Measurements from ENCODE around the gene MAP4K2. TPM values are rescaled to one million over a fixed set of nuclear protein-coding genes. Genes with fewer than 3 reads are reported as not detected.

Gene MAP4K2
- total RNA-seq, 1 experiment from 2014 or later, result 24.7 TPM

- Mint-ChIP-seq H3K4me1 (peaks cover 40 to 42% of the 10 kb centered on the region in 2 experiments), H3K36me3 (ENCODE audit: insufficient read depth in 1 of 3, low read depth in 3 of 3) (peaks cover 0 to 6% (median 0%) of the 10 kb centered on the region in 3 experiments; a peak in 1 of 7 replicates), H3K27ac (no peak within 1 kb of the TSS), H3K9me3 (no peaks in the 10 kb centered on the region), H3K27me3 (ENCODE audit: low read depth) (peaks cover 57% of the 10 kb centered on the region), H3K4me3 (peak within 1 kb of the TSS; percentile 66 to 80)
- Histone ChIP-seq H3K9ac (ENCODE audit: extremely low read depth, insufficient read length, low read length) (no peak within 1 kb of the TSS), H3K27me3 (ENCODE audit: insufficient read depth, low read length) (peaks cover 1% of the 10 kb centered on the region; the same call in 1 of the 2 replicates), H3K79me1 (ENCODE audit: insufficient read depth, low read depth, low read length, poor library complexity, severe bottlenecking) (no peaks in the 10 kb centered on the region), H3K23me2 (ENCODE audit: insufficient read length, low read depth, low read length, poor library complexity, severe bottlenecking) (peaks cover 43% of the 10 kb centered on the region), H2BK20ac (ENCODE audit: low read depth, low read length, poor library complexity, severe bottlenecking) (no peak within 1 kb of the TSS), H4K91ac (ENCODE audit: insufficient read length, low read depth, low read length) (no peak within 1 kb of the TSS), H3K27ac (ENCODE audit: insufficient read length, low read depth, low read length) (no peak within 1 kb of the TSS), H2BK120ac (ENCODE audit: low read depth, low read length, poor library complexity, severe bottlenecking) (no peak within 1 kb of the TSS), H3K79me2 (ENCODE audit: insufficient read depth, low read length) (no peaks in the 10 kb centered on the region), H3K18ac (ENCODE audit: insufficient read length, low read depth, low read length) (peak within 1 kb of the TSS; percentile 13), H3K23ac (ENCODE audit: insufficient read length, low read depth, low read length) (no peak within 1 kb of the TSS), H3K56ac (ENCODE audit: insufficient read length, low read depth, low read length) (no peak within 1 kb of the TSS), H4K20me1 (ENCODE audit: control insufficient read depth, insufficient read depth, insufficient read length) (no peaks in the 10 kb centered on the region), H4K5ac (ENCODE audit: insufficient read length, low read depth, low read length) (no peak within 1 kb of the TSS), H2BK12ac (ENCODE audit: insufficient read length, low read depth, low read length) (no peak within 1 kb of the TSS), H3K4ac (ENCODE audit: low read depth, low read length) (no peak within 1 kb of the TSS), H2BK15ac (ENCODE audit: low read depth, low read length) (no peak within 1 kb of the TSS), H3K14ac (ENCODE audit: insufficient read depth, low read length) (no peak within 1 kb of the TSS; the same call in 1 of the 2 replicates), H2BK5ac (ENCODE audit: insufficient read length, low read length) (no peak within 1 kb of the TSS), H3T11ph (ENCODE audit: low read length) (no peak within 1 kb of the TSS), H4K8ac (replicated peaks; ENCODE audit: insufficient read length, low read depth, low read length) (no peak within 1 kb of the TSS), H2AFZ (ENCODE audit: low read length) (no peak within 1 kb of the TSS), H3K4me2 (ENCODE audit: insufficient read depth, insufficient read length, low read length) (peak within 1 kb of the TSS; percentile 91), H2AK5ac (ENCODE audit: insufficient read length, low read length) (no peak within 1 kb of the TSS), H3K9me3 (ENCODE audit: control insufficient read depth, low read depth, low read length) (no peaks in the 10 kb centered on the region), H3K4me1 (ENCODE audit: insufficient read depth, low read length) (no peaks in the 10 kb centered on the region; the same call in 1 of the 2 replicates)
- DNase-seq, result peak; percentile 85
- no CpG with 5 or more reads among the region's 57 CpGs for WGBS (ENCODE audit: extremely low coverage, insufficient read length, low lambda C conversion rate)
- TF ChIP-seq, protein P1, sequence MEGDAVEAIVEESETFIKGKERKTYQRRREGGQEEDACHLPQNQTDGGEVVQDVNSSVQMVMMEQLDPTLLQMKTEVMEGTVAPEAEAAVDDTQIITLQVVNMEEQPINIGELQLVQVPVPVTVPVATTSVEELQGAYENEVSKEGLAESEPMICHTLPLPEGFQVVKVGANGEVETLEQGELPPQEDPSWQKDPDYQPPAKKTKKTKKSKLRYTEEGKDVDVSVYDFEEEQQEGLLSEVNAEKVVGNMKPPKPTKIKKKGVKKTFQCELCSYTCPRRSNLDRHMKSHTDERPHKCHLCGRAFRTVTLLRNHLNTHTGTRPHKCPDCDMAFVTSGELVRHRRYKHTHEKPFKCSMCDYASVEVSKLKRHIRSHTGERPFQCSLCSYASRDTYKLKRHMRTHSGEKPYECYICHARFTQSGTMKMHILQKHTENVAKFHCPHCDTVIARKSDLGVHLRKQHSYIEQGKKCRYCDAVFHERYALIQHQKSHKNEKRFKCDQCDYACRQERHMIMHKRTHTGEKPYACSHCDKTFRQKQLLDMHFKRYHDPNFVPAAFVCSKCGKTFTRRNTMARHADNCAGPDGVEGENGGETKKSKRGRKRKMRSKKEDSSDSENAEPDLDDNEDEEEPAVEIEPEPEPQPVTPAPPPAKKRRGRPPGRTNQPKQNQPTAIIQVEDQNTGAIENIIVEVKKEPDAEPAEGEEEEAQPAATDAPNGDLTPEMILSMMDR (conservative IDR thresholded peaks at IDR 0.05), result peak; percentile 84
Observed at GRCh38 chr11:64743591-64744543, 59.1 kb downstream of the MAP4K2 start, which contains the start of gene RASGRP2. Gene RASGRP2 (minus strand): TSS chr11:64744142. CDS start chr11:64742866, 1,276 bp downstream.

Data from H9 (cell line).